ENCODE results near the gene SDC1. TPM values are rescaled to one million over a fixed set of nuclear protein-coding genes. Genes with fewer than 3 reads are reported as not detected.

SDC1 gene
- total RNA-seq, 1 donor from 2014 or later = 184 TPM

GRCh38 chr2:20205069-20205468 lies 19.9 kb downstream of the SDC1 start:
- no peak overlapping the region for H3K4me3 ChIP-seq
- H3K9me3 ChIP-seq = no peaks in the 10 kb centered on the region
- TF ChIP-seq, protein P1, sequence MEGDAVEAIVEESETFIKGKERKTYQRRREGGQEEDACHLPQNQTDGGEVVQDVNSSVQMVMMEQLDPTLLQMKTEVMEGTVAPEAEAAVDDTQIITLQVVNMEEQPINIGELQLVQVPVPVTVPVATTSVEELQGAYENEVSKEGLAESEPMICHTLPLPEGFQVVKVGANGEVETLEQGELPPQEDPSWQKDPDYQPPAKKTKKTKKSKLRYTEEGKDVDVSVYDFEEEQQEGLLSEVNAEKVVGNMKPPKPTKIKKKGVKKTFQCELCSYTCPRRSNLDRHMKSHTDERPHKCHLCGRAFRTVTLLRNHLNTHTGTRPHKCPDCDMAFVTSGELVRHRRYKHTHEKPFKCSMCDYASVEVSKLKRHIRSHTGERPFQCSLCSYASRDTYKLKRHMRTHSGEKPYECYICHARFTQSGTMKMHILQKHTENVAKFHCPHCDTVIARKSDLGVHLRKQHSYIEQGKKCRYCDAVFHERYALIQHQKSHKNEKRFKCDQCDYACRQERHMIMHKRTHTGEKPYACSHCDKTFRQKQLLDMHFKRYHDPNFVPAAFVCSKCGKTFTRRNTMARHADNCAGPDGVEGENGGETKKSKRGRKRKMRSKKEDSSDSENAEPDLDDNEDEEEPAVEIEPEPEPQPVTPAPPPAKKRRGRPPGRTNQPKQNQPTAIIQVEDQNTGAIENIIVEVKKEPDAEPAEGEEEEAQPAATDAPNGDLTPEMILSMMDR (IDR thresholded peaks at IDR 0.05) = no peak
- TF ChIP-seq POLR2A (IDR thresholded peaks at IDR 0.05) = no peak
- TF ChIP-seq POLR2AphosphoS5 (IDR thresholded peaks at IDR 0.05; ENCODE audit: insufficient read depth in 1 of 2, low read depth in 1 of 2) = no peak
- no peak for DNase-seq (ENCODE audit: extremely low spot score in 2 of 2)
- H3K36me3 ChIP-seq = peaks cover 0 to 10% of the 10 kb centered on the region in 2 donors
- no peaks in the 10 kb centered on the region for H3K27me3 ChIP-seq
- peak overlapping the region; percentile 86 for H3K27ac ChIP-seq
- intact Hi-C loops (cut with DNase I) = no loop called here
- peaks cover 47% of the 10 kb centered on the region for H3K4me1 ChIP-seq

DNA sequence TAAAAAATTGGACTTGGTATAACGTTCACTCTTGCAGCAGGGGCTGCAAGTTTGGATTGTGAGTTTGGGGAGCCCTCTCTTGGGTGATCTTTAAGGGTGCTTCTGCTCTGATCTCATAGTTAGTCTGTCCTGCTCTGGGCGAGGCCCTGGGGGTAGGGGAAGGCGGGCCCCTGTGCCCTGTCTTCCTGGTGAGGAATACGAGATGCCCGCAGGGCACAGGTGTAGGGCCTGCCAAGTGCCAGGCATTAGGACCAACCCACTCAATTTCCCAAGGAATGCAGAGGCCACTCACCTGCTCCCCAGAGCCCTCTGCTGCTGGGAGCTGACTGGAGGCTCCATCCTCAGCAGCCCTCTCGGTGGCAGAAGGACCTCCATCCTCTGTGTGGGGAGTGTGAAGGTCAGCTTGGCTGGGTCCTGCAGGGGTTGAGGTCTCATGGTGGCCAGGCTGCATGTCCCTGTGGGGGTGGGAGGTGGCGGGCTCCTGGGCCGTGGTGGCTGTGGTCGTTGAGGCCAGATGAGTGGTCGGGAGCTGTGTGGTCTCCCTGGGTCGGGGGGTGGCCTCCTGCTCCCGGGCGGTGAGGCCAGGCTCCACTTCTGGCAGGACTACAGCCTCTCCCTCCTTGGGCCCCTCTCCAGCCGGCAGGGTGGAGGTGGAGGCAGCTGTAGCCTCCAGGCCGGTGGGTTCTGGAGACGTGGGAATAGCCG lies 21.3 kb downstream of the SDC1 start:
- peaks cover 0 to 10% of the 10 kb centered on the region in 2 donors for H3K36me3 ChIP-seq

DNA sequence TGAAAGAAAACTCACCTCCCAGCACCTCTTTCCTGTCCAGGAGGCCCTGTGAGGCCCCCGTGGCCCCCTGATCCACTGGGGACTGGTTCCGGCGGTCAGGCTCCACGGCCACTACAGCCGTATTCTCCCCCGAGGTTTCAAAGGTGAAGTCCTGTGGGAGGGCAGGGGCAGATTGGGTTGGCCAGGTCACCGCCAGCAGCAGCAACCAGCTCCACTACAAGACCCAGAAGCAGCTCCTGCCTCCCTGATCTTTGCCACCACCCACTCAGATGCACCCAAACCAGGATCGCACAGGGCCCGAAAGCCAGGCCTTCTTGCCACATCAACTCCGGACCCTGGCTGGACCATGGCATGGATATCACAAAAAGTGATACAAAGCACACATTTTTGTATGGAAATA lies 21.9 kb downstream of the SDC1 start:
- DNase-seq (ENCODE audit: extremely low spot score in 2 of 2) = no peak
- Histone ChIP-seq H3K4me3 (no peak overlapping the region), H3K9me3 (no peaks in the 10 kb centered on the region), H3K36me3 (peaks cover 0 to 10% of the 10 kb centered on the region in 2 donors), H3K27ac (no peak overlapping the region), H3K4me1 (peaks cover 32% of the 10 kb centered on the region), H3K27me3 (no peaks in the 10 kb centered on the region)
- TF ChIP-seq POLR2A (IDR thresholded peaks at IDR 0.05) (no peak), POLR2AphosphoS5 (IDR thresholded peaks at IDR 0.05; ENCODE audit: insufficient read depth in 1 of 2, low read depth in 1 of 2) (no peak)
- TF ChIP-seq, protein P1 (IDR thresholded peaks at IDR 0.05) = no peak
- intact Hi-C loops (cut with DNase I) = no loop called here

More for the DNA sequence above, 21.3 kb downstream of the SDC1 start:
- Histone ChIP-seq H3K27me3 (no peaks in the 10 kb centered on the region), H3K4me3 (no peak overlapping the region), H3K4me1 (peaks cover 33% of the 10 kb centered on the region), H3K27ac (no peak overlapping the region), H3K9me3 (no peaks in the 10 kb centered on the region)
- intact Hi-C loops (cut with DNase I) = no loop called here
- TF ChIP-seq, protein P1 (IDR thresholded peaks at IDR 0.05) = no peak
- TF ChIP-seq POLR2AphosphoS5 (IDR thresholded peaks at IDR 0.05; ENCODE audit: insufficient read depth in 1 of 2, low read depth in 1 of 2) (no peak), POLR2A (IDR thresholded peaks at IDR 0.05) (no peak)
- DNase-seq (ENCODE audit: extremely low spot score in 2 of 2) = no peak

- Histone ChIP-seq H3K27ac (no peak overlapping the region), H3K27me3 (no peaks in the 10 kb centered on the region), H3K9me3 (no peaks in the 10 kb centered on the region), H3K4me1 (peaks cover 22% of the 10 kb centered on the region), H3K4me3 (no peak overlapping the region), H3K36me3 (peaks cover 0 to 10% of the 10 kb centered on the region in 2 donors)
- DNase-seq (ENCODE audit: extremely low spot score in 2 of 2) = no peak
- TF ChIP-seq, protein P1 (IDR thresholded peaks at IDR 0.05) = no peak
- TF ChIP-seq POLR2A (IDR thresholded peaks at IDR 0.05) (no peak), POLR2AphosphoS5 (IDR thresholded peaks at IDR 0.05; ENCODE audit: insufficient read depth in 1 of 2, low read depth in 1 of 2) (no peak)
- intact Hi-C loops (cut with DNase I) = no loop called here
Measured at GRCh38 chr2:20201671-20202070, 23.3 kb downstream of the SDC1 start.

Data from vagina (tissue), 2 donors.